Neuronal stem cell (in vitro differentiated cells): ENCODE measurements around the gene SLC26A11.
A peak's percentile ranks its signal among the peaks of the same experiment; 100 is the strongest.
"Not testable (repeated sequence)": the region's sequence is repeated elsewhere in the genome, so short reads cannot be mapped to it uniquely, and the experiment has no call there.

Source experiments
- DNase-seq: peaks from one replicate; pipeline ENCODE4 v3.0.0-alpha.2; 2013; ENCODE audit warnings: low spot score
- H2AFZ ChIP-seq: one replicate; pipeline ENCODE4 v1.6.1; 2013; ENCODE audit warnings: mild to moderate bottlenecking, low read length, inconsistent platforms
- H2AK5ac ChIP-seq: 2 replicates; pipeline ENCODE4 v1.6.1; 2013; ENCODE audit warnings: low read depth, mild to moderate bottlenecking, inconsistent platforms, low read length, moderate library complexity, mixed read lengths
- H2BK120ac ChIP-seq: 2 replicates; pipeline ENCODE4 v1.6.1; 2013; ENCODE audit warnings: low read depth, mild to moderate bottlenecking, inconsistent platforms, low read length, moderate library complexity, mixed read lengths
- H2BK12ac ChIP-seq: one replicate; pipeline ENCODE4 v1.6.1; 2013; ENCODE audit warnings: low read length, inconsistent platforms
- H2BK15ac ChIP-seq: 2 replicates; pipeline ENCODE4 v1.6.1; 2013; ENCODE audit warnings: mild to moderate bottlenecking, low read length, inconsistent platforms, mixed read lengths
- H2BK5ac ChIP-seq: one replicate; pipeline ENCODE4 v1.6.1; 2013; ENCODE audit warnings: inconsistent platforms, mild to moderate bottlenecking, low read length, moderate library complexity
- H3K14ac ChIP-seq: one replicate; pipeline ENCODE4 v1.6.1; 2013; ENCODE audit warnings: low read length, inconsistent platforms
- H3K18ac ChIP-seq: 2 replicates; pipeline ENCODE4 v1.6.1; 2013; ENCODE audit warnings: low read length, inconsistent platforms
- H3K23ac ChIP-seq: 2 replicates; pipeline ENCODE4 v1.6.1; 2013; ENCODE audit warnings: low read depth, mild to moderate bottlenecking, mixed read lengths, low read length, inconsistent platforms; ENCODE audit not compliant: poor library complexity
- H3K27ac ChIP-seq: replicated peaks from 3 replicates; pipeline ENCODE4 v1.5.1; 2013; ENCODE audit warnings: low read length, inconsistent platforms
- H3K27me3 ChIP-seq, 3 experiments: 2 replicates each; pipeline ENCODE4 v1.6.1; 2013; ENCODE audit warnings: low read length in 3 of 3, mild to moderate bottlenecking in 2 of 3, inconsistent platforms in 1 of 3, low read depth in 1 of 3, mixed read lengths in 1 of 3, moderate library complexity in 1 of 3; ENCODE audit not compliant: control insufficient read depth in 3 of 3, insufficient read depth in 3 of 3
- H3K36me3 ChIP-seq, 2 donors: replicated peaks in 1 of 2; 2 replicates each; pipeline ENCODE4 v1.6.1; 2013; ENCODE audit warnings: low read length in 2 of 2; ENCODE audit not compliant: control insufficient read depth in 2 of 2, insufficient read depth in 2 of 2
- H3K4ac ChIP-seq: 2 replicates; pipeline ENCODE4 v1.6.1; 2013; ENCODE audit warnings: inconsistent platforms, mild to moderate bottlenecking, low read length, moderate library complexity
- H3K4me1 ChIP-seq, 2 donors: 1 replicate in 1 of 2; 2 replicates in 1 of 2; pipeline ENCODE4 v1.6.1; 2013; ENCODE audit warnings: low read length in 2 of 2, low read depth in 1 of 2; ENCODE audit not compliant: control insufficient read depth in 2 of 2, insufficient read depth in 1 of 2
- H3K4me2 ChIP-seq: one replicate; pipeline ENCODE4 v1.6.1; 2013; ENCODE audit warnings: mild to moderate bottlenecking, low read length, inconsistent platforms; ENCODE audit not compliant: insufficient read depth, poor library complexity, severe bottlenecking
- H3K4me3 ChIP-seq, 2 donors: 2 replicates each; pipeline ENCODE4 v1.5.1; 2013; ENCODE audit warnings: low read length in 2 of 2, mild to moderate bottlenecking in 2 of 2, inconsistent platforms in 1 of 2, moderate library complexity in 1 of 2
- H3K79me1 ChIP-seq: one replicate; pipeline ENCODE4 v1.6.1; 2013; ENCODE audit warnings: low read depth, mild to moderate bottlenecking, inconsistent platforms, low read length, moderate library complexity
- H3K9ac ChIP-seq: one replicate; pipeline ENCODE4 v1.6.1; 2013; ENCODE audit warnings: mild to moderate bottlenecking, low read depth, low read length, inconsistent platforms; ENCODE audit not compliant: poor library complexity
- H3K9me3 ChIP-seq, 2 donors: replicated peaks in 1 of 2; 2 replicates each; pipeline versions ENCODE3 to v1.6.1; 2013; ENCODE audit warnings: low read length in 2 of 2, mild to moderate bottlenecking in 2 of 2, inconsistent platforms in 1 of 2, low read depth in 1 of 2, mixed read lengths in 1 of 2, moderate library complexity in 1 of 2; ENCODE audit not compliant: control insufficient read depth in 2 of 2, insufficient read depth in 1 of 2
- H4K8ac ChIP-seq: one replicate; pipeline ENCODE4 v1.6.1; 2013; ENCODE audit warnings: low read depth, mild to moderate bottlenecking, inconsistent platforms, low read length, moderate library complexity
- H4K91ac ChIP-seq: one replicate; pipeline ENCODE4 v1.6.1; 2013; ENCODE audit warnings: low read length, low read depth, mild to moderate bottlenecking, inconsistent platforms; ENCODE audit not compliant: poor library complexity
- WGBS, 2 donors: extraction: QIAGEN DNeasy Blood & Tissue Kit; methylation state at CpG; one replicate each; pipeline ENCODE4 v1.1.7; 2013; ENCODE audit warnings: missing lambda C conversion rate in 2 of 2, mixed read lengths in 1 of 2; ENCODE audit not compliant: insufficient read length in 2 of 2, insufficient replicate concordance in 1 of 2; ENCODE audit errors: extremely low coverage in 2 of 2; 5-methylcytosine and 5-hydroxymethylcytosine counted together

SLC26A11 gene

GRCh38 chr17:80275857-80276256, 55.6 kb downstream of the SLC26A11 start:
- H3K79me1 ChIP-seq: peaks cover 14% of the 10 kb centered on the region
- not testable (repeated sequence) for H3K9me3 ChIP-seq, H2AFZ ChIP-seq, H2BK5ac ChIP-seq, H4K8ac ChIP-seq, H3K27me3 ChIP-seq, H3K14ac ChIP-seq, H3K9ac ChIP-seq, H3K27ac ChIP-seq, H3K4me2 ChIP-seq, H2AK5ac ChIP-seq, H2BK12ac ChIP-seq, H4K91ac ChIP-seq, DNase-seq, H2BK15ac ChIP-seq, H3K18ac ChIP-seq, H2BK120ac ChIP-seq, H3K4ac ChIP-seq, H3K4me3 ChIP-seq, H3K4me1 ChIP-seq, H3K23ac ChIP-seq, H3K36me3 ChIP-seq
- WGBS, 2 donors: no CpG with 5 or more reads among the region's 8 CpGs

DNA sequence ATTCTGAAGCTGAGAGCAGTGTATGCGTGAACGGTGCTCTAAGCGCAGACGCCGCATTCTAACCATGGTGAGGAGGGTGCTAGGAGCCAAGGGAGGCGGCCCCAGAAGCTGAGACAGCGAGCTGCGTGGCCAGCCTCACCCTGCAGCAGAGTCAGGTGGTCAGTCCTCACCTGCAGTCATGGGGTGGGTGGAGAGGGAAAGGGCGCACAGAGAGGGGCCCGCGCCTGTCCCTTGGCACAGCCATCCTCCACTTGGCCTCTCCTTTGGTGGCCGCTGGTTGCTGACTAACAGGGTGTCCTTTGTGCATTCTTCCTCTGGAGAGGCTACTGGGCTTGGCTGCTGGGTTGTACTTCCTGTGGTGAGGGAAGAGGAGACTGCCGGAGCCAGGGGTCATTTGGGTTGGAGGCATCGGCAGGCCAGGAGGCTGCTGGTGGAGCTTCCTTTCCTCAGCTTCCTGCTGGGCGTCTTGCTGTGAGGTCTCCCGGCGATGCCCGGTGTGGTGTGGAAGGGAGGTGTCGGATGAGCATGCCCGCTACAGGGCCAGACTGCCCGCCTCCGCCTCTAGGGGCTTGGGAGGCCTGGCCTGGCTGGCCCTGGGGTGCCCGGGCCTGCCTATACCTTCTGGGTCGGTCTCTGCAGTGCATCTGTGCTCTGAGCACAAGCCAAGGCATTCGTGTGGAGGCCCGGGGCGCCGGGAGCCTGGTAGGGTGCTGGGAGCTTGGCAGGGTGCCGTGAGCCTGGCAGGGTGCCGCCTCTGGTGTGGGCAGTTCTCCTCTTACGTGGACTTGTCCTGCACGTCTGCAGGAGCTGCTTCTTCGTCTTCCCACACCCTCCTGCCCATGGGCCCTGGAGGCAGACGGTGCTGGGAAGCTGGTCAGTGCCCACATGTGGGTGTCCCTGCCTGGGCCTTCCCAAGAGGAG, 57.8 kb downstream of the SLC26A11 start:
- WGBS, 2 donors: no CpG with 5 or more reads among the region's 34 CpGs
- Histone ChIP-seq H3K27me3 (no peaks in the 10 kb centered on the region), H3K27ac (no peak overlapping the region), H3K4me1 (peaks cover 0 to 2% of the 10 kb centered on the region in 2 donors), H3K36me3 (peaks cover 4 to 8% of the 10 kb centered on the region in 2 donors), H2BK5ac (no peak overlapping the region), H2AFZ (no peak overlapping the region), H4K8ac (no peak overlapping the region), H3K4ac (peak overlapping the region; percentile 37), H3K18ac (peak overlapping the region; percentile 13), H3K4me3 (no peak overlapping the region), H3K9ac (peak overlapping the region; percentile 44), H3K9me3 (no peaks in the 10 kb centered on the region), H3K14ac (peak overlapping the region; percentile 71), H3K23ac (peak overlapping the region; percentile 65), H2BK120ac (no peak overlapping the region), H3K4me2 (no peak overlapping the region), H2BK15ac (no peak overlapping the region), H4K91ac (no peak overlapping the region), H3K79me1 (peaks cover 13% of the 10 kb centered on the region), H2BK12ac (no peak overlapping the region), H2AK5ac (no peak overlapping the region)
- no peak for DNase-seq

DNA sequence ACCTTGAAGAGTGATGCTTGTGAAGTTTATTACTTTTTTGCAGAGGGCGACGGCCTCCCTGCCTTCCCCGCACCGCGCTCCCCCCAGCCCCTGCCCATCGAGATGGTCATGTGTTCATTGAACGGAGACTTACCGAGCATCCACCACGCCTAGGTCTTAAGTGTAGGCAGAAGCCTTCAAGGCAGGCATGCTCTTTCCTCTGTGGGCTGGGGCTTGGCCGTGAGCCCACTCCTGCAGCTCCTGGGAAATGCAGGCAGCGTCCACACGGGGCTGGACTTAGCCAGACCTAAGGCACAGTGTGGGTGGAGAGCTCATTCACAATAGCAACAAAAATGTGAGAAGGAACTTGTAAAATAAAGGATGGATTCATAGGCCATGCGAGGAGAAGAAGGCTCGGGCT, 59.7 kb downstream of the SLC26A11 start:
- no peak for DNase-seq
- H3K27me3 ChIP-seq: no peaks in the 10 kb centered on the region
- H3K18ac ChIP-seq: no peak overlapping the region
- H3K79me1 ChIP-seq: peaks cover 12% of the 10 kb centered on the region
- no peak overlapping the region for H3K9ac ChIP-seq
- H2BK15ac ChIP-seq: no peak overlapping the region
- H2BK5ac ChIP-seq: no peak overlapping the region
- no peak overlapping the region for H3K14ac ChIP-seq
- WGBS, 2 donors: no CpG with 5 or more reads among the region's 14 CpGs
- H3K4me2 ChIP-seq: no peak overlapping the region
- H4K8ac ChIP-seq: no peak overlapping the region
- no peak overlapping the region for H3K4me3 ChIP-seq
- H3K36me3 ChIP-seq: peaks cover 2 to 3% of the 10 kb centered on the region in 2 donors
- H2BK12ac ChIP-seq: no peak overlapping the region
- no peak overlapping the region for H3K4ac ChIP-seq
- H3K4me1 ChIP-seq: peaks cover 0 to 6% of the 10 kb centered on the region in 2 donors
- H3K23ac ChIP-seq: no peak overlapping the region
- H2BK120ac ChIP-seq: no peak overlapping the region
- no peak overlapping the region for H4K91ac ChIP-seq
- H2AK5ac ChIP-seq: no peak overlapping the region
- no peak overlapping the region for H2AFZ ChIP-seq
- no peak overlapping the region for H3K27ac ChIP-seq
- no peaks in the 10 kb centered on the region for H3K9me3 ChIP-seq

GRCh38 chr17:80281516-80281915, 61.3 kb downstream of the SLC26A11 start:
- Histone ChIP-seq H3K23ac (no peak overlapping the region), H3K9me3 (no peaks in the 10 kb centered on the region), H4K91ac (no peak overlapping the region), H2AK5ac (no peak overlapping the region), H3K4ac (no peak overlapping the region), H2BK5ac (no peak overlapping the region), H3K36me3 (peaks cover 0 to 3% of the 10 kb centered on the region in 2 donors), H2AFZ (no peak overlapping the region), H3K4me3 (peak overlapping the region in 1 of 2 donors; percentile 22), H3K4me1 (peaks cover 0 to 6% of the 10 kb centered on the region in 2 donors), H3K18ac (no peak overlapping the region), H3K79me1 (peaks cover 12% of the 10 kb centered on the region), H3K9ac (no peak overlapping the region), H3K27ac (no peak overlapping the region), H4K8ac (no peak overlapping the region), H3K27me3 (no peaks in the 10 kb centered on the region), H2BK120ac (no peak overlapping the region), H2BK15ac (no peak overlapping the region), H2BK12ac (no peak overlapping the region), H3K14ac (no peak overlapping the region), H3K4me2 (no peak overlapping the region)
- 100% methylated on average over 2 of the region's 10 CpGs; no CpG with 5 or more reads in 1 of the 2 donors for WGBS, 2 donors
- no peak for DNase-seq
